ENCODE results near the gene ANKRD60. TPM values are rescaled to one million over a fixed set of nuclear protein-coding genes. Genes with fewer than 3 reads are reported as not detected.

The ANKRD60 gene
- polyA plus RNA-seq, 2 of the 4 experiments (the other 2 are of a cell fraction) = not detected

GRCh38 chr20:58195047-58195446 is 33.4 kb downstream of the ANKRD60 start:
- Histone ChIP-seq H3K4me3 (no peak overlapping the region), H3K4me1 (no peaks in the 10 kb centered on the region), H3K4me2 (no peak overlapping the region), H3K27ac (no peak overlapping the region), H3K9me3 (no peaks in the 10 kb centered on the region)
- ChIA-PET POLR2A (interaction anchor here (1.0 kb wide), 1 partner anchor 63 kb away, joined by 3 read pairs; no protein-coding TSS in a partner anchor), CTCF (interaction anchor here (1.2 to 9.1 kb wide), 9 partner anchors 10 to 679 kb away, joined by 3 to 65 read pairs (median 4); no protein-coding TSS in a partner anchor)
- TF ChIP-seq MAX (IDR thresholded peaks at IDR 0.05) = no peak
- TF ChIP-seq REST (IDR thresholded peaks at IDR 0.05) = no peak
- TF ChIP-seq RFX5 (IDR thresholded peaks at IDR 0.05) = no peak
- no peak for TF ChIP-seq HOXB5 (CRISPR knock-in tag; IDR thresholded peaks at IDR 0.05)
- TF ChIP-seq HMGXB4 (CRISPR knock-in tag; IDR thresholded peaks at IDR 0.05; ENCODE audit: borderline replicate concordance) = no peak
- TF ChIP-seq CHD2 (IDR thresholded peaks at IDR 0.05; ENCODE audit: low read length, partially characterized antibody) = no peak
- no peak for TF ChIP-seq FOSL2 (IDR thresholded peaks at IDR 0.05)
- no peak for TF ChIP-seq FOSL2 (CRISPR knock-in tag; IDR thresholded peaks at IDR 0.05)
- TF ChIP-seq ATOH8 (CRISPR knock-in tag; IDR thresholded peaks at IDR 0.05; ENCODE audit: low read depth) = no peak
- no peak for TF ChIP-seq BCL3 (IDR thresholded peaks at IDR 0.05)
- TF ChIP-seq EHMT2 (IDR thresholded peaks at IDR 0.05; ENCODE audit: low read depth) = no peak
- no peak for TF ChIP-seq TP53 (CRISPR knock-in tag; IDR thresholded peaks at IDR 0.05)
- TF ChIP-seq MAZ (IDR thresholded peaks at IDR 0.05; ENCODE audit: borderline replicate concordance, low read depth, low read length) = no peak
- TF ChIP-seq ESRRA (IDR thresholded peaks at IDR 0.05; ENCODE audit: borderline replicate concordance, low read length) = no peak
- no peak for TF ChIP-seq PHF8 (IDR thresholded peaks at IDR 0.05; ENCODE audit: borderline replicate concordance, low read depth)
- TF ChIP-seq RARB (CRISPR knock-in tag; IDR thresholded peaks at IDR 0.05) = no peak
- no peak for TF ChIP-seq HOXB13 (CRISPR knock-in tag; IDR thresholded peaks at IDR 0.05; ENCODE audit: low read depth)
- no peak for TF ChIP-seq MYC (IDR thresholded peaks at IDR 0.05; ENCODE audit: borderline replicate concordance, low read length)
- no peak for TF ChIP-seq SMC3 (IDR thresholded peaks at IDR 0.05)
- TF ChIP-seq TFCP2L1 (CRISPR knock-in tag; IDR thresholded peaks at IDR 0.05) = no peak
- no peak for TF ChIP-seq HES2 (IDR thresholded peaks at IDR 0.05)
- FAIRE-seq = no peak
- DNase-seq (ENCODE audit: low read depth in 1 of 2, low spot score in 1 of 2) = no peak
- 83% methylated on average over 6 of the region's 6 CpGs for WGBS (ENCODE audit: missing lambda C conversion rate)
- ATAC-seq = no peak

Measured in A549 (cell line).